IPS-15b (cell line): Measurements from ENCODE around the gene ROBO3.

Experiments
- H3K27me3 ChIP-seq: one replicate; pipeline ENCODE4 v1.6.1; 2013; ENCODE audit warnings: low read length; ENCODE audit not compliant: control insufficient read depth, insufficient read depth
- H3K36me3 ChIP-seq: one replicate; pipeline ENCODE4 v1.6.1; 2013; ENCODE audit warnings: low read length; ENCODE audit not compliant: control insufficient read depth, insufficient read depth
- H3K4me1 ChIP-seq: one replicate; pipeline ENCODE4 v1.6.1; 2013; ENCODE audit warnings: mild to moderate bottlenecking, low read length; ENCODE audit not compliant: control insufficient read depth, insufficient read depth
- H3K4me3 ChIP-seq: one replicate; pipeline ENCODE4 v1.5.1; 2013; ENCODE audit warnings: low read depth, low read length
- H3K9ac ChIP-seq: one replicate; pipeline ENCODE4 v1.6.1; 2013; ENCODE audit warnings: low read depth, mild to moderate bottlenecking, low read length
- H3K9me3 ChIP-seq: one replicate; pipeline ENCODE4 v1.6.1; 2013; ENCODE audit warnings: mild to moderate bottlenecking, low read length; ENCODE audit not compliant: control insufficient read depth, insufficient read depth

The ROBO3 gene

DNA sequence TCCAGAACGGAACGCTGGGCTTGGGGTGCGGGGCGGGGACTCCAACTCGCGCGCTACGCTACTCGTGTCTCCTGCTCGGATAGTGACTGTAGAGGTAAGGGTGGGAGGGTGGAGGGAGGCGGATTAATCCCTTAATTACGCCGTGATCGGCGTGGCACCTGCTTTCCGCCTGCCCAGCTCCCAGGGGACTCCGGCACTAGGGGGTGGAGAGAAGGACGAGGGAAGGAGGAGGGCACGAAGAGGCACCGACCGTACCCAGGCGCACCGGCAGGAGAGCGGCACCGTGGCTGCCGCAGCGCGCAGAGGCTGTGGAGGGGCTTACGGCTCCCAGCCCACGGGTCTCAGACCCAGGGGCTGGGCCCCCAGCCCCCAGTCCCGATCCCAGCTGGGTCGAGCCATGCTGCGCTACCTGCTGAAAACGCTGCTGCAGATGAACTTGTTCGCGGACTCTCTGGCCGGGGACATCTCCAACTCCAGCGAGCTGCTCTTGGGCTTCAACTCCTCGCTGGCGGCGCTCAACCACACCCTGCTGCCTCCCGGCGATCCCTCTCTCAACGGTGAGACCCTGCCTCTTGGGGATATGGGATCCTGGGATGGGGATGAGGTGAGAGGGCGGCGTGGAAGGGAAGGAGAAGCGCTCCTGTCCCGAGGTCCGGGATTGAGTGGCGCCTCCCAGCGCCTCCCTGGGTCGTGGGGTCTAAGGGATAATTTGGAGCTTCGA is at the start of gene ROBO3:
ROBO3 (plus strand) TSS at position 252 of the 721 bp plus-strand sequence; CDS start at position 398, 146 bp downstream.
- Histone ChIP-seq H3K9me3 (no peaks in the 10 kb centered on the region), H3K9ac (no peak within 1 kb of the TSS), H3K4me1 (peaks cover 10% of the 10 kb centered on the region), H3K36me3 (no peaks in the 10 kb centered on the region), H3K4me3 (peak within 1 kb of the TSS; percentile 52), H3K27me3 (peaks cover 100% of the 10 kb centered on the region)

GRCh38 chr11:124817036-124817435 is 48.2 kb upstream of the ROBO3 start:
- H3K4me1 ChIP-seq, result no peaks in the 10 kb centered on the region
- no peak overlapping the region for H3K9ac ChIP-seq
- H3K36me3 ChIP-seq, result no peaks in the 10 kb centered on the region
- H3K4me3 ChIP-seq, result no peak overlapping the region
- peaks cover 2% of the 10 kb centered on the region for H3K27me3 ChIP-seq
- H3K9me3 ChIP-seq, result no peaks in the 10 kb centered on the region

DNA sequence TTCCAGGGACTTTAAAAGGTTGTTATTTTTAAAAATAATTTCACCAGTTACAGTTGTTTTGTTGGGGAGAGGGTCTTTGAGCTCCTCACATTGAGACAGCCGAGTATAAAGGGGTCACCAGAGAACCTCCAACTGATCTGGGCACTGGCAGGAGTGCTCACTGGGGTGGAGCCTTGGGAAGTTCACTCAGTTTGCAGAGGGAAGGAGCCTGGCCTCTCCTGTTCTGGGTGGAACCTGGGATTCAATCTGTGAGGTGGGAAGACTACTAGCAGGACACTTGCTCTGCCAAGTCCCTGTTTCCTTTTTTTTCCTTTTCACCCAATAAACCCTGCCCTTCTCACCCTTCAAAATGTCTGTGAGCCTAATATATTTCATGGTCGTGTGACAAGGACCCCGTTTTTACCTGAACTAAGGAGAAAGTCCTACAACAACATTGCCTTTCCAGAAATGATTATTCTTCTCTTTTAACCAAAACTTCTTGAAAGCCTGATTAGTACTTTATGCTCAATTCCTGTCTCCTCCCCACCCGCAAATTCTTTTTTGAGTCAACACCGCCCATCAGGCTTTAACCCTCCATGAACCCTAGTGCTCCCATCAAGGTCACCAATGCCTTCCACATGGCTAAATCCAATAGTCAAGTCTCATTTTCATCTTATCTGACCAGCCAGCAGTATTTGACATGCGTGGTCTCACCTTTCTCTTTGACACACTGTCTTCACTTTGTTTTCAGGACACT is 43.1 kb upstream of the ROBO3 start:
- H3K9ac ChIP-seq, result no peak overlapping the region
- no peaks in the 10 kb centered on the region for H3K4me1 ChIP-seq
- no peaks in the 10 kb centered on the region for H3K9me3 ChIP-seq
- no peaks in the 10 kb centered on the region for H3K36me3 ChIP-seq
- H3K4me3 ChIP-seq, result no peak overlapping the region
- H3K27me3 ChIP-seq, result peaks cover 5% of the 10 kb centered on the region

GRCh38 chr11:124823512-124824376 is 41.5 kb upstream of the ROBO3 start:
- H3K4me1 ChIP-seq, result no peaks in the 10 kb centered on the region
- H3K9ac ChIP-seq, result no peak overlapping the region
- H3K36me3 ChIP-seq, result no peaks in the 10 kb centered on the region
- H3K27me3 ChIP-seq, result peaks cover 3% of the 10 kb centered on the region
- no peaks in the 10 kb centered on the region for H3K9me3 ChIP-seq
- no peak overlapping the region for H3K4me3 ChIP-seq

DNA sequence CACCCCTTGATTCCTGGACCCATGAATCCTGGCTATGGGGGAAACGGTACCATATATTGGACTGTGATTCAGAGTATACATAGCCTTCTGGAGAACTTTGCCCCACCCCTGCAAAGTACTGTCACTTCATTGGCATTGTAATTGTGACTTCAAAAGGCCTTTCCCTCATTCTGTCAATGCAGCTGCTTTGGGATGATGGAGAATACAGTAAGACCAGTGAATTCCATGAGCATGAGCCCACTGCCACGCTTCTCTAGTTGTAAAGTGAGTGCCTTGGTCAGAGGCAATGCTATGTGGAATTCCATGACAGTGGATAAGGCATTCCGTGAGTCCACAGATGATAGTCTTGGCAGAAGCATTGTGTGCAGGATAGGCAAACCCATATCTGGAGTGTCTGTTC is 39.4 kb upstream of the ROBO3 start:
- H3K27me3 ChIP-seq, result peaks cover 3% of the 10 kb centered on the region
- no peaks in the 10 kb centered on the region for H3K9me3 ChIP-seq
- H3K4me3 ChIP-seq, result no peak overlapping the region
- H3K9ac ChIP-seq, result no peak overlapping the region
- no peaks in the 10 kb centered on the region for H3K36me3 ChIP-seq
- no peaks in the 10 kb centered on the region for H3K4me1 ChIP-seq

GRCh38 chr11:124829986-124830385 is 35.2 kb upstream of the ROBO3 start:
- Histone ChIP-seq H3K9ac (no peak overlapping the region), H3K4me1 (no peaks in the 10 kb centered on the region), H3K36me3 (no peaks in the 10 kb centered on the region), H3K27me3 (peaks cover 12% of the 10 kb centered on the region), H3K4me3 (no peak overlapping the region), H3K9me3 (no peaks in the 10 kb centered on the region)

GRCh38 chr11:124830749-124831148 is 34.5 kb upstream of the ROBO3 start:
- Histone ChIP-seq H3K9me3 (no peaks in the 10 kb centered on the region), H3K9ac (no peak overlapping the region), H3K27me3 (peaks cover 12% of the 10 kb centered on the region), H3K4me1 (no peaks in the 10 kb centered on the region), H3K36me3 (no peaks in the 10 kb centered on the region), H3K4me3 (no peak overlapping the region)

- no peaks in the 10 kb centered on the region for H3K36me3 ChIP-seq
Observed at GRCh38 chr11:124831897-124832296, 33.3 kb upstream of the ROBO3 start.

GRCh38 chr11:124832571-124832970 is 32.7 kb upstream of the ROBO3 start:
- Histone ChIP-seq H3K4me3 (no peak overlapping the region), H3K27me3 (peaks cover 25% of the 10 kb centered on the region), H3K9ac (no peak overlapping the region), H3K36me3 (no peaks in the 10 kb centered on the region), H3K9me3 (no peaks in the 10 kb centered on the region), H3K4me1 (peaks cover 3% of the 10 kb centered on the region)

More at GRCh38 chr11:124831897-124832296, 33.3 kb upstream of the ROBO3 start:
- no peak overlapping the region for H3K9ac ChIP-seq
- H3K9me3 ChIP-seq, result no peaks in the 10 kb centered on the region
- no peaks in the 10 kb centered on the region for H3K4me1 ChIP-seq
- H3K27me3 ChIP-seq, result peaks cover 19% of the 10 kb centered on the region
- H3K4me3 ChIP-seq, result no peak overlapping the region

GRCh38 chr11:124834526-124835180 is 30.6 kb upstream of the ROBO3 start:
- H3K4me3 ChIP-seq, result no peak overlapping the region
- H3K27me3 ChIP-seq, result peaks cover 46% of the 10 kb centered on the region
- no peak overlapping the region for H3K9ac ChIP-seq
- peaks cover 3% of the 10 kb centered on the region for H3K4me1 ChIP-seq
- no peaks in the 10 kb centered on the region for H3K36me3 ChIP-seq
- H3K9me3 ChIP-seq, result no peaks in the 10 kb centered on the region

DNA sequence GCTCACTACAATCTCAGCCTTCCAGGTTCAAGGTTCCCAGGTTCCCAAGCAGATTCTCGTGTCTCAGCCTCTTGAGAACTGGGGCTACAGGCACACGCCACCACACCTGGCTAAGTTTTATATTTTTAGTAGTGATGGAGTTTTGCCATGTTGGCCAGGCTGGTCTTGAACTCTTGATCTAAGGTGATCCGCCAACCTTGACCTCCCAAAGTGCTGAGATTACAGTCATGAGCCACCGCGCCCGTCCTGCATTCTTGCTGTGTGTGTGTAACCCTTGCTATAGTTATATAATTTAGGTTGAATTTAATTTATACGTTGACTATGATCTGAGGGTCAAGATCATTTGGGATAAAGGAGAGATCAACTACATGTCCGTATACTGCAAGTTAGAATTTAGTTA is 29.3 kb upstream of the ROBO3 start:
- peaks cover 3% of the 10 kb centered on the region for H3K4me1 ChIP-seq
- H3K36me3 ChIP-seq, result no peaks in the 10 kb centered on the region
- no peaks in the 10 kb centered on the region for H3K9me3 ChIP-seq
- H3K27me3 ChIP-seq, result peaks cover 58% of the 10 kb centered on the region
- H3K4me3 ChIP-seq, result no peak overlapping the region
- H3K9ac ChIP-seq, result no peak overlapping the region
